Psoas muscle (tissue), 8 donors: ENCODE measurements around the gene LSAMP. TPM values are rescaled to one million over a fixed set of nuclear protein-coding genes. Genes with fewer than 3 reads are reported as not detected.

ENCODE experiments used
- ATAC-seq, 4 donors: fragments of 200-7000 bp; cut with Tn5 transposase; one replicate each; pipeline ENCODE4 v1.9.1; 2020; ENCODE audit warnings: moderate library complexity in 3 of 4, mild to moderate bottlenecking in 2 of 4
- DNase-seq, 2 donors: peaks; one replicate each; pipeline ENCODE4 v3.0.0-alpha.2; 2020
- H3K27ac ChIP-seq: fragments of 200-600 bp; one replicate; pipeline ENCODE4 v1.8.0; 2022
- H3K27me3 ChIP-seq, 3 donors: fragments of 200-600 bp in 1 of 3; one replicate each; pipeline versions ENCODE4 v1.6.1 to v1.8.0; 2013 to 2022; ENCODE audit warnings: low read length in 2 of 3, mild to moderate bottlenecking in 2 of 3, moderate library complexity in 1 of 3; ENCODE audit not compliant: insufficient read depth in 3 of 3
- H3K36me3 ChIP-seq, 2 donors: fragments of 200-600 bp in 1 of 2; one replicate each; pipeline versions ENCODE4 v1.6.1 to v1.8.0; 2013 to 2022; ENCODE audit warnings: low read depth in 1 of 2, mild to moderate bottlenecking in 1 of 2, moderate library complexity in 1 of 2; ENCODE audit not compliant: insufficient read depth in 1 of 2
- H3K4me1 ChIP-seq: fragments of 200-600 bp; one replicate; pipeline ENCODE4 v1.8.0; 2022
- H3K4me3 ChIP-seq: fragments of 200-600 bp; one replicate; pipeline ENCODE4 v1.8.0; 2022; ENCODE audit warnings: mild to moderate bottlenecking
- H3K9me3 ChIP-seq: fragments of 200-600 bp; one replicate; pipeline ENCODE4 v1.8.0; 2022
- whole genome bisulfite sequencing, 3 donors: extraction: QIAGEN DNeasy Blood & Tissue Kit; methylation state at CpG; one replicate each; pipeline versions ENCODE4 v1.1.6 to v1.1.7; 2013; 5-methylcytosine and 5-hydroxymethylcytosine counted together
- intact Hi-C, 2 donors: fragments of 100-400 bp; cut with DNase I; formaldehyde crosslinking; loops; one replicate each; pipeline versions ENCODE4 v1.11.0 to v1.14.2; 2022
- polyA plus RNA-seq, 3 donors: library from polyadenylated mRNA; stranded (reverse); fragments of 200-250 nt; gene quantifications; one replicate each; pipeline ENCODE4 v1.2.3, GENCODE V29; 2013
- total RNA-seq, 4 donors: library from RNA; stranded (reverse); fragmentation: NEBNext Ultra II Directional in 2 of 4; extraction: Animal tissue kit (Norgen Biotek cat#: 25700) in 2 of 4; gene quantifications; one replicate each; pipeline versions ENCODE4 v1.2.1 to v1.2.4, GENCODE V29; 2021 to 2023
- TF ChIP-seq, protein P1 (sequence below): fragments of 200-600 bp; IDR thresholded peaks from one replicate; pipeline ENCODE4 v1.8.0; 2022; ENCODE audit warnings: antibody characterized with exemption
- donor health status: healthy with polysubstance abuse.
- donor health status: DM: no; HTN: no; CAD: no; lungs with moderate emphysema.
- donor health status: Bipolar disorder and iron deficiency.
- donor health status: healthy.
- donor health status: DM: yes; HTN: yes; CAD: no.
- donor health status: DM: no; HTN: no; CAD: no.
- donor health status: DM: no; HTN: no; CAD: no.
- donor health status: DM: yes; HTN: yes; CAD: no.

Gene LSAMP
- total and polyA plus RNA-seq, 7 donors = 0.01 to 0.17 (median 0.04) TPM; not detected in 4

DNA sequence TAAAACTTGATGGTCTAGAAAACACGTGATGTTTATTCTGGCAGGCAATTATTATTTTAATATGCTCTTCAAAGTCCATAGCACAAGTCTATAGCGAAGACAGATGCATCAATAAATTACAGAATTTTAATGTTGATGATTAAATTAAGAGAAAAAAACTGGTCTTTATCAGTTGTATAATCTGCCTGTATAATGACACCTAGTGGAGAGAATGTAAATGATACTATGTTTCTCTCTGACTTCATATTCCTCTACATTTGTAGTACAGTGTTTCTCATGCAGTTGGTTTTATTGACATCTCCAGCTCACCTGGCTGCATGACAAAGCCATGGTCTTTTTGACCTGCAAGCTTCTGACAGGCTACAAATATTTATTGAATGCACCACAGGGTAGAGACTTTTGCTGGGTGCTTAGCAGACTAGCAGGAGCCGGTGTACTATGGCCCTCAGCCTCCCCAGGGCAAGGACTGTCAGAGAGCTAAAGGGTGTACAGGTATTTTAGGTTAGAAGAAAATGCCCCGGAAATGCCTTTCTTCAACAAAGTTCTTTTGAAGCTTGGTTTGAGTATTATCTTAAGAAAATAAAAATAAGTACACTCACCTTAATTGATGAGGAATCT, 532.1 kb downstream of the LSAMP start:
- DNase-seq = no peak
- Histone ChIP-seq H3K36me3 (no peaks in the 10 kb centered on the region), H3K9me3 (no peaks in the 10 kb centered on the region), H3K27me3 (no peaks in the 10 kb centered on the region), H3K27ac (no peak overlapping the region), H3K4me3 (no peak overlapping the region), H3K4me1 (no peaks in the 10 kb centered on the region)
- no peak for ATAC-seq
- intact Hi-C loops = no loop called here
- WGBS, 3 donors = 76 to 85% (median 80%) methylated on average over 4 of the region's 4 CpGs
- TF ChIP-seq, protein P1, sequence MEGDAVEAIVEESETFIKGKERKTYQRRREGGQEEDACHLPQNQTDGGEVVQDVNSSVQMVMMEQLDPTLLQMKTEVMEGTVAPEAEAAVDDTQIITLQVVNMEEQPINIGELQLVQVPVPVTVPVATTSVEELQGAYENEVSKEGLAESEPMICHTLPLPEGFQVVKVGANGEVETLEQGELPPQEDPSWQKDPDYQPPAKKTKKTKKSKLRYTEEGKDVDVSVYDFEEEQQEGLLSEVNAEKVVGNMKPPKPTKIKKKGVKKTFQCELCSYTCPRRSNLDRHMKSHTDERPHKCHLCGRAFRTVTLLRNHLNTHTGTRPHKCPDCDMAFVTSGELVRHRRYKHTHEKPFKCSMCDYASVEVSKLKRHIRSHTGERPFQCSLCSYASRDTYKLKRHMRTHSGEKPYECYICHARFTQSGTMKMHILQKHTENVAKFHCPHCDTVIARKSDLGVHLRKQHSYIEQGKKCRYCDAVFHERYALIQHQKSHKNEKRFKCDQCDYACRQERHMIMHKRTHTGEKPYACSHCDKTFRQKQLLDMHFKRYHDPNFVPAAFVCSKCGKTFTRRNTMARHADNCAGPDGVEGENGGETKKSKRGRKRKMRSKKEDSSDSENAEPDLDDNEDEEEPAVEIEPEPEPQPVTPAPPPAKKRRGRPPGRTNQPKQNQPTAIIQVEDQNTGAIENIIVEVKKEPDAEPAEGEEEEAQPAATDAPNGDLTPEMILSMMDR = peak; percentile 22

DNA sequence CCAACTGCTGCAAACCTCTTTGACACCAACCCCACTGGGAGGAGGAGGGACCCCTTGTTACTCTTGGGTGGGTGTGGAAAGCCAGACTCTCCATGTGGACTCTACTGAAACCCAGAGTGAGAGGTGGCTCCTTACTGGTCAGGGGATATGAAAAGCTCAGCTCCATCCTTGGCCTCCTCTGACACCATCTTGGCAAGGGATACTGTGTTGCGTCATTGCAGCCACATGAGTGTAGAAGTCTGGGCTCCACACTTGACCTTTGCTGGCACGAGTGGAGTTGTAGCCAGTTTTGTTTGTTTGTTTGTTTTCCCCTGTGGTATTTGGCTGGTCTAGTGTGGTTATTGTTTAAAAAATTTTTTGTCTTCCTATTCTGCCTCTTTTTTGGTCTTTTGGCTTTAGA, 532.9 kb downstream of the LSAMP start:
- ATAC-seq = peak in 2 of 4 donors; percentile 37 to 48
- H3K27me3 ChIP-seq = no peaks in the 10 kb centered on the region
- H3K4me3 ChIP-seq = no peak overlapping the region
- no peaks in the 10 kb centered on the region for H3K4me1 ChIP-seq
- DNase-seq = peak; percentile 21 to 68
- TF ChIP-seq, protein P1 = no peak
- H3K36me3 ChIP-seq = no peaks in the 10 kb centered on the region
- WGBS, 3 donors = 37 to 51% (median 38%) methylated on average over 2 of the region's 2 CpGs
- no peaks in the 10 kb centered on the region for H3K9me3 ChIP-seq
- intact Hi-C loops = no loop called here
- H3K27ac ChIP-seq = no peak overlapping the region

DNA sequence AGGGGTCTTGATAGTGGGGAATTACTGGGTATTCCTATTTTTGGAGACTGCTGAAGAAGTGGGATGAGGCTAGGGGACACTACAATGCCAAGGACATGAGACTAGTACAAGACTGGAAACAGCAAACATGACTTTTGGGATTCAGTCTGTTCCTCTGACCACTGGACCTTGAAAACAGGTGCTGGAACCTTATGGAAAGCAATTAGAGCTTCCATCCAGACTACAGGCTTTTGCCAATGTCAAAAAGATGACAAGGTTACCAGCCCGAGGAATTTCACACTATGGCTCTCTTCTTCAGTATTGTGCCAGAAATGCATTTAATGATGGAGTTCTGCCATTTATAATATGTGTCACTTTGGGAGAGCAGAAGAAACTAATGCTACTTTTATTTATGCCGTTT, 539.4 kb downstream of the LSAMP start:
- TF ChIP-seq, protein P1 = no peak
- 66 to 85% (median 81%) methylated on average over 2 of the region's 2 CpGs for whole genome bisulfite sequencing, 3 donors
- Histone ChIP-seq H3K4me1 (no peaks in the 10 kb centered on the region), H3K9me3 (no peaks in the 10 kb centered on the region), H3K36me3 (no peaks in the 10 kb centered on the region), H3K27ac (no peak overlapping the region), H3K27me3 (peaks cover 0 to 1% (median 0%) of the 10 kb centered on the region in 3 donors), H3K4me3 (no peak overlapping the region)
- intact Hi-C loops = no loop called here
- no peak for ATAC-seq
- no peak for DNase-seq

DNA sequence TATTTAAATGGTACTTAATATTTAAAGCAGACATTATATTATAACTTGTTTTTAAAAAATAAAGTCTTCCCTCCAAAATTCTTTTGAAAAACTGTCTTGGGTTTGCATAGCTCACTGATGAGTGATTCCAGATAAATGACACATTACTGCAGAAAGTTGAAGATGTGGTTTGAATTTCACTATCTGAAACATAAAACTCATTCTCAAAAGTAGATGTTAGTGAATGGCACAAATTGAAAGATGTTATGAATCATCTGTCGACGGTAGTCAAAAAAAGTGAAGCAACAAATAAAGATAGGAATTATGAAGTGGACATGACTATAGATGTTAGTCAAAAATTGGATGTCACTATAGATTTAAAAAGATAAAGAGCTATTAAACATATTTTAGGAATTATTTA, 541.4 kb downstream of the LSAMP start:
- ATAC-seq (no peak), DNase-seq (no peak)
- H3K4me3 ChIP-seq = no peak overlapping the region
- peaks cover 0 to 1% (median 0%) of the 10 kb centered on the region in 3 donors for H3K27me3 ChIP-seq
- no peaks in the 10 kb centered on the region for H3K9me3 ChIP-seq
- H3K4me1 ChIP-seq = no peaks in the 10 kb centered on the region
- no peaks in the 10 kb centered on the region for H3K36me3 ChIP-seq
- intact Hi-C loops = no loop called here
- H3K27ac ChIP-seq = no peak overlapping the region
- TF ChIP-seq, protein P1 = no peak
- WGBS, 3 donors = 87 to 92% (median 88%) methylated on average over 2 of the region's 2 CpGs

DNA sequence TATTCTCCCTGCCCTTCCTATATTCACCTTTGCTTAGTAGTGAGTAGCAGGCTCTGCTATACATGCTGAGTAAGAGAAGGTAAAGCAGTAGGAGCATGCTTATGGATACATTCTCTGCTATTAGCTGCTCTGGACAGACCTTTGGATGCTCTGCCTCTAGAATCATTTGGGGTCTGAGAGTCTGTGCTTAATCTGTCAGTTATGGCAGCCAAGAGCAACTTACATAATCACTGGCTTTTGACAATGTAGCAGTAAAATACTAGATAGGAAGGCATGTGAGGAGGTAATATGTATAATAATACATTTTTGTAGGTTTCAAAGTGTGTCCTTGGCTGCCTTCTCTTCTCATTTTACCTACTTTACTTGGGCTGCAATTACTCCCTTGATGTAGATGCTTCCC, 544.3 kb downstream of the LSAMP start:
- Histone ChIP-seq H3K9me3 (no peaks in the 10 kb centered on the region), H3K27ac (no peak overlapping the region), H3K4me3 (no peak overlapping the region), H3K4me1 (no peaks in the 10 kb centered on the region), H3K36me3 (no peaks in the 10 kb centered on the region), H3K27me3 (peaks cover 0 to 1% (median 0%) of the 10 kb centered on the region in 3 donors)
- intact Hi-C loops = no loop called here
- no peak for DNase-seq
- TF ChIP-seq, protein P1 = no peak
- ATAC-seq = no peak
